Breast epithelium (tissue), 4 donors: ENCODE data around the gene POFUT1. TPM values are rescaled to one million over a fixed set of nuclear protein-coding genes. Genes with fewer than 3 reads are reported as not detected.
"Not testable (repeated sequence)": the region's sequence is repeated elsewhere in the genome, so short reads cannot be mapped to it uniquely, and the experiment has no call there.

Experiments
- DNase-seq, 2 donors: peaks; one replicate each; pipeline ENCODE4 v3.0.0-alpha.2; 2019; ENCODE audit warnings: low spot score in 2 of 2
- H3K27ac ChIP-seq, 2 donors: fragments of 200-600 bp; sonication (generic) in 1 of 2; one replicate each; pipeline ENCODE4 v1.5.1; 2016 to 2019; ENCODE audit warnings: mild to moderate bottlenecking in 1 of 2
- H3K27me3 ChIP-seq, 2 donors: fragments of 200-600 bp; sonication (generic) in 1 of 2; one replicate each; pipeline versions ENCODE4 v1.5.1 to v1.6.0; 2017 to 2019; ENCODE audit warnings: control low read depth in 1 of 2, mild to moderate bottlenecking in 1 of 2
- H3K36me3 ChIP-seq: fragments of 200-600 bp; one replicate; pipeline ENCODE4 v1.5.1; 2019
- H3K4me1 ChIP-seq, 2 donors: fragments of 200-600 bp; sonication (generic); one replicate each; pipeline ENCODE4 v1.5.1; 2016 to 2019; ENCODE audit warnings: control low read depth in 1 of 2
- H3K4me3 ChIP-seq, 3 donors: fragments of 200-600 bp; sonication (generic); 1 replicate in 2 of 3; 2 replicates in 1 of 3; pipeline ENCODE4 v1.5.1; 2016 to 2019; ENCODE audit warnings: mild to moderate bottlenecking in 3 of 3, moderate library complexity in 2 of 3
- H3K9me3 ChIP-seq, 2 donors: fragments of 200-600 bp; sonication (generic) in 1 of 2; one replicate each; pipeline ENCODE4 v1.5.1; 2016 to 2019; ENCODE audit warnings: control low read depth in 1 of 2
- POLR2A ChIP-seq: fragments of 450-650 bp; IDR thresholded peaks from one replicate; pipeline ENCODE4 v1.6.1; 2016; ENCODE audit warnings: antibody characterized with exemption, mild to moderate bottlenecking, moderate library complexity
- POLR2AphosphoS5 ChIP-seq, 3 donors: sonication (generic); formaldehyde crosslinking; IDR thresholded peaks; one replicate each; pipeline ENCODE4 v1.6.1; 2017; ENCODE audit warnings: antibody characterized with exemption in 3 of 3
- intact Hi-C: fragments of 100-400 bp; cut with DNase I; formaldehyde crosslinking; loops from one replicate; pipeline ENCODE4 v1.15.1; 2023; ENCODE audit warnings: low total_unique reads
- total RNA-seq, 3 donors: library from RNA; depleted of rRNA; stranded (reverse); fragments of >200 nt; gene quantifications; one replicate each; pipeline ENCODE4 v1.1.0, GENCODE V29; 2016
- TF ChIP-seq, protein P1 (sequence below), 3 donors: fragments of 450-650 bp; IDR thresholded peaks; one replicate each; pipeline ENCODE4 v1.5.1; 2016 to 2017; ENCODE audit warnings: antibody characterized with exemption in 3 of 3, mild to moderate bottlenecking in 3 of 3, moderate library complexity in 3 of 3

Gene POFUT1
- total RNA-seq, 3 donors from 2014 or later: 29.5 to 38.7 (median 34.2) TPM

DNA sequence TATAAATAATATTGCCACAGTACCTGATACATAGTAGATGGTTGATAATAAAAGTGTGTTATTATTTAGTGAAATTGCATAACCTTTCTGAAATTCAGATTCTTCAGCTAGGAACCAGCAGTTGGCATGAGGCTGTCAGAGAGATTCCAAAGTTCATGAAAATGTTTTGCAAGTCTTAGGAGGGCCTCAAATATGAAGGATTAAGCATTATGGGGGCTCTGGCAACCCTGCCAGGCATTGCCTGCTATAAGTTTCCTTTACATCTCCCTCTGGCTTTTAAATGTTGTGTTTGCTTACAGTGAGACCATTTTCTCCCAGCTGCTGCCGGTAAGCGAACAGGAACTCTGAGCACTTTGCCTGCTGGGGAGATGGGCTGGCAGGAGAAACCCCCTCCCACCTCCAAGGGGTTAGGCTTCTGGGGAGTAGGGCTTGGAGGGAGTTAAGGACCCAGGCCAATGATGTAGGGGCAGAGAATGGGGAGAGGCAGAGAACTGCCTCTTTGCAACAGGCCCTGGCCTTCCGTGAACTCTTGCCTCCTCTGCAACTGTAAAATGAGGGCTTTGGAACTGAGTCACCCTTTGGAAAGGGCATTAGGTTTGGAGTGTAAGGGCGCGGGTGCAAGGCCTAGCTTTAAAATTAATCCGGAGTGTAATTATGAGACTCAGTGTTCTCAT lies 36.6 kb downstream of the POFUT1 start:
- intact Hi-C loops: no loop called here
- TF ChIP-seq, protein P1, sequence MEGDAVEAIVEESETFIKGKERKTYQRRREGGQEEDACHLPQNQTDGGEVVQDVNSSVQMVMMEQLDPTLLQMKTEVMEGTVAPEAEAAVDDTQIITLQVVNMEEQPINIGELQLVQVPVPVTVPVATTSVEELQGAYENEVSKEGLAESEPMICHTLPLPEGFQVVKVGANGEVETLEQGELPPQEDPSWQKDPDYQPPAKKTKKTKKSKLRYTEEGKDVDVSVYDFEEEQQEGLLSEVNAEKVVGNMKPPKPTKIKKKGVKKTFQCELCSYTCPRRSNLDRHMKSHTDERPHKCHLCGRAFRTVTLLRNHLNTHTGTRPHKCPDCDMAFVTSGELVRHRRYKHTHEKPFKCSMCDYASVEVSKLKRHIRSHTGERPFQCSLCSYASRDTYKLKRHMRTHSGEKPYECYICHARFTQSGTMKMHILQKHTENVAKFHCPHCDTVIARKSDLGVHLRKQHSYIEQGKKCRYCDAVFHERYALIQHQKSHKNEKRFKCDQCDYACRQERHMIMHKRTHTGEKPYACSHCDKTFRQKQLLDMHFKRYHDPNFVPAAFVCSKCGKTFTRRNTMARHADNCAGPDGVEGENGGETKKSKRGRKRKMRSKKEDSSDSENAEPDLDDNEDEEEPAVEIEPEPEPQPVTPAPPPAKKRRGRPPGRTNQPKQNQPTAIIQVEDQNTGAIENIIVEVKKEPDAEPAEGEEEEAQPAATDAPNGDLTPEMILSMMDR (IDR thresholded peaks at IDR 0.05): no peak
- TF ChIP-seq POLR2AphosphoS5 (IDR thresholded peaks at IDR 0.05) (no peak), POLR2A (no peak)
- no peaks in the 10 kb centered on the region for H3K4me1 ChIP-seq
- DNase-seq: no peak
- H3K9me3 ChIP-seq: no peaks in the 10 kb centered on the region
- H3K27ac ChIP-seq: no peak overlapping the region
- no peaks in the 10 kb centered on the region for H3K27me3 ChIP-seq
- no peak overlapping the region for H3K4me3 ChIP-seq
- no peaks in the 10 kb centered on the region for H3K36me3 ChIP-seq

DNA sequence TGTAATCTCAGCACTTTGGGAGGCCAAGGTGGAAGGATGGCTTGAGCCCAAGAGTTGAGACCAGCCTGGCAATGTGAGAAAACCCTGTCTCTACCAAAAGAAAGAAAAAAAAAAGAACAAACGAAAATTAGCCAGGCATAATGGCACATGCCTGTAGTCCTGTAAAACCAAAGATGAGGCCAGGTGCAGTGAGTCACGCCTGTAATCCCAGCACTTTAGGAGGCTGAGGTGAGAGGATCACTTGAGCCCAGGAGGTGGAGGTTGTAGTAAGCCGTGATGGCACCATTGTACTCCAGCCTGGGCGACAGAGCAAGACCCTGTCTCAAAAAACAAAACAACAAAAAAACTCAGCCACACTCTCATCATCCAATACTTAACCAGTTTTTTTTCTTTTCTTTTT lies 37.3 kb downstream of the POFUT1 start:
- DNase-seq: no peak
- no peak for TF ChIP-seq POLR2A
- TF ChIP-seq, protein P1 (IDR thresholded peaks at IDR 0.05): no peak
- TF ChIP-seq POLR2AphosphoS5 (IDR thresholded peaks at IDR 0.05): no peak
- no peaks in the 10 kb centered on the region for H3K4me1 ChIP-seq
- H3K27me3 ChIP-seq: no peaks in the 10 kb centered on the region
- no peaks in the 10 kb centered on the region for H3K36me3 ChIP-seq
- H3K9me3 ChIP-seq: no peaks in the 10 kb centered on the region
- H3K27ac ChIP-seq: no peak overlapping the region
- intact Hi-C loops: no loop called here
- H3K4me3 ChIP-seq: no peak overlapping the region

DNA sequence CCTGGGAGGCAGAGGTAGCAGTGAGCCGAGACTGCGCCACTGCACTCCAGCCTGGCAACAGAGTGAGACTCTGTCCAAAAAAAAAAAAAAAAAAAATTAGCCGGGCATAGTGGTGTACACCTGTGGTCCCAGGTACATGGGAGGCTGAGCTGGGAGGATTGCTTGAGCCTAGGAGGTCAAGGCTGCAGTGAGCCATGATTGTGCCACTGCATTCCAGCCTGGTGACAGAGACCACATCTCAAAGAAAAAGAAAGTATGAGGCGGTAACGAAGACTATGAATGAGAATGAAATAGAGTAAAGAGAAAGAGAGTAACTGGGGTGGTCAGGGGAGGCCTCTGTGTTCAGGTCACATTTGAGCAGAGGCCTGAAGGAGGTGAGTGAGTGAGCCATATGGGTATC lies 38.5 kb downstream of the POFUT1 start:
- H3K9me3 ChIP-seq, H3K27me3 ChIP-seq, intact Hi-C loops, H3K4me1 ChIP-seq, H3K36me3 ChIP-seq, H3K4me3 ChIP-seq, DNase-seq, H3K27ac ChIP-seq: not testable (repeated sequence)

DNA sequence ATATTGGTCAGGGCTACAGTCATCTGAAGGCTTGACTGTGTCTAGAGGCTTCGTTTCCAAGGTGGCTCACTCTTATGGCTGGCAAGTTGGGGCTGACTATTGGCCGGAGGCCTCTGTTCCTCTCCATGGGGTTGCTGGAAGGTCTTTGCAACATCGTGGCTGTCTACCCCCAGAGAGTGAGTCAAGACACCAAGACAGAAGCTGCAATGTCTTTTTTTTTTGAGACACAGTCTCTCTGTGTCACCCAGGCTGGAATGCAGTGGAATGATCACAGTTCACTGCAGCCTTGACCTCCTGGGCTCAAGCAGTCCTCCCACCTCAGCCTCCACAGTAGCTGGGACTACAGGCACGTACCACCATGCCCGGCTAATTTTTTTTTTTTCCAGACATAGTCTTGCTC lies 40.4 kb downstream of the POFUT1 start:
- TF ChIP-seq POLR2A (no peak), POLR2AphosphoS5 (IDR thresholded peaks at IDR 0.05) (no peak)
- TF ChIP-seq, protein P1 (IDR thresholded peaks at IDR 0.05): no peak
- DNase-seq: no peak
- Histone ChIP-seq H3K9me3 (no peaks in the 10 kb centered on the region), H3K36me3 (no peaks in the 10 kb centered on the region), H3K27me3 (no peaks in the 10 kb centered on the region), H3K27ac (no peak overlapping the region), H3K4me1 (no peaks in the 10 kb centered on the region), H3K4me3 (no peak overlapping the region)
- intact Hi-C loops: no loop called here

DNA sequence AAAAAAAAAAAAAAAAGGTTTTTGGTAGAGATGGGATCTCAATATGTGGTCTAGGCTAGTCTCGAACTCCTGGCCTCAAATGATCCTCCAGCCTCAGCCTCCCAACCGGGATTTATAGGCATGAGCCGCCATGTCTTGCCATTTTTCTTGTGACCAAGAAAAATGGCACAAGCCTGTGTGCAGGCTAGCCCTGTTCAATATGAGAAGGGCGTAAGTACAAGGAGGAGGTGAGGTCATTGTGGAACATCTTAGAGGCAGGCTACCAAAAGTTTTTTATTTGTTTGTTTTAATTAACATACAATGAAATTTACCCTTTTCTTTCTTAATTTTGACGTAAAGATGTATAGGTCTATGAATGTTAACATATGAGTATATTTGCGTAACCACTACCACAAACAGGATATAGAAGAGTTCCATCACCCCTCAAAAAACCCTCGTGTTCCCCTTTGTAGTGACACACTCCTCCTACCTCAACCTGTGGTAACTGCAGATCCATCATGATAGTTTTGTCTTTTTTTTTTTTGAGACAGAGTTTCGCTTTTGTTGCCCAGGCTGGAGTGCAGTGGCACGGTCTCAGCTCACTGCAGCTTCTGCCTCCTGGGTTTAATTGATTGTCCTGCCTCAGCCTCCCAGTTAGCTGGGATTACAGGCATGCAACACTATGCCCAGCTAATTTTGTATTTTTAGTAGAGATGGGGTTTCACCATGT lies 41.5 kb downstream of the POFUT1 start:
- Histone ChIP-seq H3K9me3 (no peaks in the 10 kb centered on the region), H3K27me3 (no peaks in the 10 kb centered on the region), H3K4me1 (no peaks in the 10 kb centered on the region), H3K4me3 (no peak overlapping the region), H3K36me3 (no peaks in the 10 kb centered on the region), H3K27ac (no peak overlapping the region)
- TF ChIP-seq, protein P1 (IDR thresholded peaks at IDR 0.05): no peak
- no peak for TF ChIP-seq POLR2A
- no peak for TF ChIP-seq POLR2AphosphoS5 (IDR thresholded peaks at IDR 0.05)
- intact Hi-C loops: no loop called here
- DNase-seq: no peak
